ENCODE measurements around the gene MYRIP. TPM values are rescaled to one million over a fixed set of nuclear protein-coding genes. Genes with fewer than 3 reads are reported as not detected.

MYRIP gene
- polyA plus RNA-seq, 3 donors: not detected

DNA sequence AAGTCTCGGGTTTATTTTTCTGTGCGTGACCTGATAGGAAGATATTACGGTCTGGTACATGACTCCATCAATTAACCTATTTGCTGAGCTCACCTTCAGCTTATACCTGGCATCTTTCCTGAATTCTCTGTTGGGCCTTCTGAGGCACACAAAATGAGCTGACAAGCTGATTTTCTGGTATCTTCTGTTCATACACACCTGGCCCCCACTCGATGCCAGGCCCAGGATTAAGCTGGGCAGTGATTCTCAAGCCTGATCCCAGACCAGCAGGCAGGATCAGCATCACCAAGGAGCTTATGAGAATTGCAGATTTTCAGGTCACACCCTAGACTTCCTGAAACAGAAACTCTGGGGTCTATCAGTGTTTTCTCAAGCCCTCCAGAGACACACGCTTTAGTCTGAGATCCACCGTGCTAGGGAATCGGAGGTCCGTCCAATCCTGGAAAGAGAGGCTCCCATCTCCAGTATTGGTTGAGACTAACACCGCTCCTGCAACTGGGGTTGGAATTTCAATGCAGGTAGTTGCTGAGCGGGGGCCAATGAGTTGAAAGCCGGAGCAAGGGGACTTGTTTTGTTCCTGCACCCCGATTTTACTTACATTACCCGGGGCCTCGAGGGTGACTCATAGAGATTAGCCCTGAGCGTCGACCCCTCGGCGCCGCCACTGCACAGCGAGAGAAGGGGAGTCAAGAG lies 499.5 kb downstream of the MYRIP start:
- H3K9me3 Mint-ChIP-seq: no peaks in the 10 kb centered on the region
- no peaks in the 10 kb centered on the region for H4K20me1 ChIP-seq (ENCODE audit: insufficient read depth, low read length)
- H3K36me3 Mint-ChIP-seq: peaks cover 28 to 29% of the 10 kb centered on the region in 2 donors
- peak overlapping the region; percentile 76 for H3K4me2 ChIP-seq (replicated peaks; ENCODE audit: extremely low read depth, low read length, poor library complexity, severe bottlenecking)
- peaks cover 19 to 30% of the 10 kb centered on the region in 2 donors for H3K36me3 ChIP-seq (replicated peaks in 1 of 2; ENCODE audit: control insufficient read depth in 1 of 2, insufficient read depth in 2 of 2, low read length in 2 of 2)
- no peak for TF ChIP-seq CTCF (IDR thresholded peaks at IDR 0.05)
- H3K4me3 ChIP-seq (replicated peaks in 1 of 3; ENCODE audit: low read depth in 2 of 3, low read length in 3 of 3): peak overlapping the region; percentile 63 to 94 (median 93)
- H3K27me3 Mint-ChIP-seq (ENCODE audit: low read depth in 3 of 3): no peaks in the 10 kb centered on the region
- H3K4me1 ChIP-seq (ENCODE audit: control insufficient read depth in 1 of 2, insufficient read depth in 2 of 2, low read length in 2 of 2): peaks cover 27 to 36% of the 10 kb centered on the region in 2 donors
- H3K27ac Mint-ChIP-seq: peak overlapping the region; percentile 97 to 100 (median 99)
- H3K79me2 ChIP-seq (ENCODE audit: insufficient read depth, low read length): peaks cover 28% of the 10 kb centered on the region
- peak overlapping the region; percentile 92 to 93 for H3K27ac ChIP-seq (ENCODE audit: low read depth in 1 of 2, low read length in 2 of 2)
- peaks cover 30% of the 10 kb centered on the region for H3K4me1 Mint-ChIP-seq
- no peak for DNase-seq
- 28% methylated on average over 16 of the region's 20 CpGs for WGBS (ENCODE audit: insufficient coverage)
- no peaks in the 10 kb centered on the region for H3K27me3 ChIP-seq (ENCODE audit: control insufficient read depth in 2 of 2, insufficient read depth in 2 of 2, low read length in 2 of 2)
- peak overlapping the region; percentile 89 to 98 for H3K4me3 Mint-ChIP-seq
- intact Hi-C loops (cut with micrococcal nuclease): loop anchor here in 1 of 2 donors (5.0 kb wide), 1 partner anchor 143 kb away; no protein-coding TSS in a partner anchor
- H3K9me3 ChIP-seq (replicated peaks in 1 of 2; ENCODE audit: control insufficient read depth in 1 of 2, insufficient read depth in 1 of 2, low read length in 2 of 2): no peaks in the 10 kb centered on the region
- H2AFZ ChIP-seq (ENCODE audit: insufficient read depth, low read depth, low read length, poor library complexity, severe bottlenecking): peak overlapping the region; percentile 93
- H3K9ac ChIP-seq (ENCODE audit: insufficient read depth, low read length, poor library complexity, severe bottlenecking): peak overlapping the region; percentile 96

DNA sequence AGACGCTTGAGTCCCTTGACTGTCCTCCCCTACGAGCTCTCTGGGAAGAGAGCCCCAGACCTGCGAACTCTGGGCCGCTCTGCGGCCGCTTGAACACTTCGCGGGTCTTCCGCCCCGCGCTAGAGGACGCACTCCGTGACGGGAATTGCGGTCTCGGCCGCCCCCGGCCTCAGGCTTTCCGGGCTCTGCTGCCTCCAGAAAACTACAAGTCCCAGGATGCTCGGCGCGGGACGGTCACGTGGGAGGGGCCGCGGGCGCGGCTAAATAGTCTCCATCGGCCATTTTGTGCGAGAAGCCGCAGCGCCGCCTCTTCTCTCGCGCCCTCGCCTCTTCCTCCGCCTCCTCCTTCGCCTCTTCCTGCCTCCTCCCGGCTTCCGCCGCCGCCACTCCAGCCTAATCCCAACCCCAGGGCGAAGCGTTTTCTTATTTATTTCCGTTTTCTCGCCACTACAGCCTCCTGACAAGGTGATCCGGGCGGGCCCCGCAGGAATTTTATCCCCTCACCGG lies 500.1 kb downstream of the MYRIP start, which contains the start of gene EIF1B:
Gene EIF1B, plus strand, starts transcription at position 290 of the 507 bp plus-strand sequence. CDS start 235 bp downstream, outside the sequence.
- Histone ChIP-seq H3K4me3 (replicated peaks in 1 of 3; ENCODE audit: low read depth in 2 of 3, low read length in 3 of 3) (peak within 1 kb of the TSS; percentile 80 to 94 (median 93)), H3K79me2 (ENCODE audit: insufficient read depth, low read length) (peaks cover 28% of the 10 kb centered on the region), H2AFZ (ENCODE audit: insufficient read depth, low read depth, low read length, poor library complexity, severe bottlenecking) (peak within 1 kb of the TSS; percentile 93), H3K4me1 (ENCODE audit: control insufficient read depth in 1 of 2, insufficient read depth in 2 of 2, low read length in 2 of 2) (peaks cover 33 to 42% of the 10 kb centered on the region in 2 donors), H3K27ac (ENCODE audit: low read depth in 1 of 2, low read length in 2 of 2) (peak within 1 kb of the TSS; percentile 92 to 93), H3K36me3 (replicated peaks in 1 of 2; ENCODE audit: control insufficient read depth in 1 of 2, insufficient read depth in 2 of 2, low read length in 2 of 2) (peaks cover 19 to 30% of the 10 kb centered on the region in 2 donors), H3K9me3 (replicated peaks in 1 of 2; ENCODE audit: control insufficient read depth in 1 of 2, insufficient read depth in 1 of 2, low read length in 2 of 2) (no peaks in the 10 kb centered on the region), H3K4me2 (replicated peaks; ENCODE audit: extremely low read depth, low read length, poor library complexity, severe bottlenecking) (peak within 1 kb of the TSS; percentile 76), H3K9ac (ENCODE audit: insufficient read depth, low read length, poor library complexity, severe bottlenecking) (peak within 1 kb of the TSS; percentile 96), H4K20me1 (ENCODE audit: insufficient read depth, low read length) (no peaks in the 10 kb centered on the region), H3K27me3 (ENCODE audit: control insufficient read depth in 2 of 2, insufficient read depth in 2 of 2, low read length in 2 of 2) (no peaks in the 10 kb centered on the region)
- intact Hi-C loops (cut with micrococcal nuclease): loop anchor here in 1 of 2 donors (5.0 kb wide), 1 partner anchor 143 kb away; no protein-coding TSS in a partner anchor
- Mint-ChIP-seq H3K27ac (peak within 1 kb of the TSS; percentile 97 to 100 (median 99)), H3K4me1 (peaks cover 36% of the 10 kb centered on the region), H3K27me3 (ENCODE audit: low read depth in 3 of 3) (no peaks in the 10 kb centered on the region), H3K9me3 (no peaks in the 10 kb centered on the region), H3K4me3 (peak within 1 kb of the TSS; percentile 98 to 99), H3K36me3 (peaks cover 28 to 29% of the 10 kb centered on the region in 2 donors)
- TF ChIP-seq CTCF (IDR thresholded peaks at IDR 0.05): peak; percentile 94
- peak; percentile 95 to 97 (median 97) for DNase-seq
- WGBS (ENCODE audit: insufficient coverage): under 1% methylated on average over 50 of the region's 50 CpGs

Small RNA genes lying within 50 kb of the gene (small RNA-seq; reads per million reads assigned to genes)
- not detected for gene RF00264 (ENCODE audit: insufficient read length, low read depth)
- not detected for gene RN7SL411P (ENCODE audit: insufficient read length, low read depth)
- gene RNU4-56P (ENCODE audit: insufficient read length, low read depth): not detected
